HG03025 (cell line): ENCODE measurements around the gene LAP3.

Experiments
- ATAC-seq: cut with Tn5 transposase; IDR thresholded peaks from one replicate; pipeline ENCODE4 v1.9.1; 2021; ENCODE audit warnings: mild to moderate bottlenecking, moderate library complexity; ENCODE audit not compliant: unreplicated experiment, low FRiP score

Gene LAP3

GRCh38 chr4:17614416-17615299, 37.7 kb downstream of the LAP3 start, which contains the start of gene MED28:
MED28 (plus strand) TSS chr4:17614641; CDS start chr4:17614655, 14 bp downstream.
- ATAC-seq = peak; percentile 91

- ATAC-seq = no peak
These were observed 39.3 kb downstream of the LAP3 start for GRCh38 chr4:17616283-17616682.

GRCh38 chr4:17618926-17619325, 41.9 kb downstream of the LAP3 start:
- no peak for ATAC-seq

- no peak for ATAC-seq
These were observed 42.6 kb downstream of the LAP3 start for GRCh38 chr4:17619416-17620105.

GRCh38 chr4:17623451-17624001, 46.5 kb downstream of the LAP3 start:
- ATAC-seq = no peak

- ATAC-seq = no peak
These were observed 47.8 kb downstream of the LAP3 start for GRCh38 chr4:17624821-17625220.

- ATAC-seq = no peak
These were observed 53.2 kb downstream of the LAP3 start for GRCh38 chr4:17630228-17630627.

- ATAC-seq = no peak
These were observed 56.6 kb downstream of the LAP3 start for GRCh38 chr4:17633600-17633999.

GRCh38 chr4:17635056-17635455, 58.1 kb downstream of the LAP3 start:
- ATAC-seq = no peak

GRCh38 chr4:17636341-17636695, 59.3 kb downstream of the LAP3 start:
- peak; percentile 17 for ATAC-seq

GRCh38 chr4:17636696-17637622, 60.0 kb downstream of the LAP3 start:
- peak; percentile 87 for ATAC-seq

GRCh38 chr4:17639136-17639535, 62.1 kb downstream of the LAP3 start:
- no peak for ATAC-seq

GRCh38 chr4:17642398-17642783, 65.4 kb downstream of the LAP3 start:
- no peak for ATAC-seq

- no peak for ATAC-seq
These were observed 69.7 kb downstream of the LAP3 start for GRCh38 chr4:17646693-17647092.

GRCh38 chr4:17647176-17647806, 70.3 kb downstream of the LAP3 start:
- ATAC-seq = no peak

- ATAC-seq = no peak
These were observed 70.9 kb downstream of the LAP3 start for GRCh38 chr4:17647927-17648326.

- ATAC-seq = no peak
These were observed 73.4 kb downstream of the LAP3 start for GRCh38 chr4:17650406-17650805.

GRCh38 chr4:17654701-17655100, 77.7 kb downstream of the LAP3 start:
- no peak for ATAC-seq

- no peak for ATAC-seq
These were observed 80.1 kb downstream of the LAP3 start for GRCh38 chr4:17657090-17657489.
